GM21423 (cell line): ENCODE data around the gene CAMK1D.

Experiments used
- ATAC-seq: cut with Tn5 transposase; IDR thresholded peaks from one replicate; pipeline ENCODE4 v1.9.1; 2021; ENCODE audit warnings: mild to moderate bottlenecking, moderate library complexity; ENCODE audit not compliant: unreplicated experiment

Gene CAMK1D

DNA sequence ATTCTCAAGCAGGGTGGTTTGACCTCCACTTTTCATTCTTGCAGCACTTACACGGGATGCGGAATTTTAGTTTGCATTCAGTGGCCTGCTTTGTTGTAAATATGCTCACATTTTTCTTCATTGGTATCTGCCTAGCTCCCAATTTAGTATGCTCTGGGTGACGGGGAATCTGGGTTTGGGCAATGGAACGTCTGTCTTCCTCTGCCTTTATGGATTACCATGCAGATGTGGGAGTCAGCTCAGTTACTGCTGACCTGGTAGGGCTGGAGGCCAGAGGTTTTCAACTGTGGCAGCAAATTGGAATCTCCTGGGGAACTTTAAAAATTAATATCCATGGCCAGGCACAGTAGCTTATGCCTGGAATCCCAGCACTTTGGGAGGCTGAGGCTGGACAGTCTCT is 161.6 kb downstream of the CAMK1D start:
- no peak for ATAC-seq

DNA sequence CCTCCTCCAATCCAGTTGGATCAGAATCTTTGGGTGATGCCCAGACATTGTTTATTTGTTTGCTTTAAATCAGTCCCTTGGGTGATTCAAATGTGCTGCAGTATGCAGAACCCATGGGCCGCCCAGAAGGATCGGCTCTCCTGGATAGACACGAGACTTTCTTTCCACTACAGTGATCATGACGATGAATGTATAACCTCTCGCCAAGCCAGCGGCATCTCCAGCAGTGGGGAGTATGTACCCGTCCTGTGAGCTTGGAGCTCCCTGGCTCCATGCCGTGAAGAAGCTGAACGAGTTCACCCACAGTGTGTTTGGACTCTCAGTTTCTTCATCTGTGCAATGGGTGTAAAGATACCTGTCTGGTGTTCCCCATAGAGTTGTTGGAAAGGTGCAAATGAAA is 162.3 kb downstream of the CAMK1D start:
- no peak for ATAC-seq

DNA sequence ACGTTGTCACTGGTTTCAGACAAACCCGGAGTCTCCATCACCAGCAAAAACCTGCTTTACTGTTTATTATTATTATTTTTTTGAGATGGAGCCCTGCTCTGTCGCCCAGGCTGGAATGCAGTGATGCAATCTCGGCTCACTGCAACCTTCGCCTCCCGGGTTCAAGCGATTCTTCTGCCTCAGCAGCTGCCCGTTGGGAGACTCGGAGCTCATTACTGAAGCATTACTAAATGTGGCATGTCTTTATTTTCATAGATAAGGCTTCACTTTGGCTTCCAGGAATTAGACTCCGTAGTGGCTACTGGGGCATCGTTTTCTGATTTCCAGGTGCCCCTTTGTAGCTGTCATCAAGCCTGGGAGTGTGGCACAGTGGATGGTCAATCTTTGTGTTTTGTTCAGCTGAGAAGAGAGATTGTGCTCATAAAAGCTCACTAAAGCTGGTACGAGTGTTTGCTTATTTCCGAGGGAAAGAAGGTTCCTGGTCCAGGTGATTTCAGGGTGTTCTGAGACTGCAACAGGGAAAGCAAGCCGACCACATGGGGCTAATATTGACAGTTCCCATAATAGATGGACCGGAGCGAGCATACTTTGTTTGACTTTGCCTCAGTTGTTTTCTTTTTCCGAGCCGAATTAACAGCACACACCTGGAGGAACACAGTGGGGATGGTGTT is 163.1 kb downstream of the CAMK1D start:
- ATAC-seq, result no peak

DNA sequence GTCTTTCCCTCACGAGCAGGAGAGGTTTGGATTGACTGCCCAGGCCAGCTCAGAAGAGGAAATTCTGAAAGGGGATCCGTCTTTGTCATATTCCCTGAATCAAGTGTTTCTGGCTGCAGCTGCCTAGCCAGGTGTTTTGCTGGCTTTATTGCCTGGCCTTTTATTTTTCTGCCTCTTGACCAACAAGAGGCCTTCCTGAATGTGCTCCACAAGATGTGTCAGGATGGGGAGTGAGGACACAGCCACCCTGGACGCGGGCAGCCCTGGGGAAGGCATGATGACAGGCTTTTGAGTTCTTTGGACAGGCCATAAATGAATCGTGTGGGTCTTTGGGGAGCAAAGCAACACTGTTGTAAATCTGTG is 163.6 kb downstream of the CAMK1D start:
- ATAC-seq, result no peak

DNA sequence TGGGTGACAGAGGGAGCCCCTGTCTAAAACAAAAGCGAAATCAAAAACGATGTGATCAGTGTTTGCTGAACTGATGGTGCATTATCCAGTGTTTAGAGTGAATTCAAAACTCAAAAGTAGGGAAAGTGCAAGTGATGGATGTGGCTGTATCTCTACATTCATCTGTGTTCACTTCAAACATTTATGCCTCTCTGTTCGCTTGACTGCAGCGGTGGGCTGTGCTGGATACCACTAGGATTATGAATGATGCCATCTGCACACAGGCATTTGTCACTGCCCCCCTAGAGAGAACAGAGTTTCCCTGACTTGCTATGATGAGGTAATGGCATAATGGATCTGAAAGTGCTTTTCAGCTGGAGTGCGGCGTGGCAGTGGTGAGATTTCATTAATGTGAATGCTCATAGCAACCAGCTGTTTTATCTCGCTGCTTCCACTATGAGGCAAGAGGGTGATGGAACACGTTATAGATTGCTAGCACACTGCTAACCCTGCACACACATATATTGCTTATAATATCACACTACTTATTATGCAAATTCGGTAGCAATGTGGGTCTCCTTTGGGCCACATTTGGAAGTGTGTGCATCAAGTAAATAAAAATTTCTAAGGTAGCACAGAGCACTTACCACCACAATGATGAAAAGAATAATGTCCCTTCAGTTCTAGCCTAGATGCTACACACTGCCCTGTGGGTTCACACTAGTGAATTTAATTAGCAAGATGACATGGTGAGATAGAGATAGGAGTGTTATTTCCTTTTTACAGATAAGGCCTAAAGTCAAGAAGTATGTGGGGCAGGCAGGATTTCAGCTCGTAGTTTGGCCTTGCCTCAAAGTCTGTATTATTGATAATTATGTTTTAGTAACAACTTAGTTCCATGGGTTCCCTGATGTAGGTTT is 164.7 kb downstream of the CAMK1D start:
- ATAC-seq, result no peak

DNA sequence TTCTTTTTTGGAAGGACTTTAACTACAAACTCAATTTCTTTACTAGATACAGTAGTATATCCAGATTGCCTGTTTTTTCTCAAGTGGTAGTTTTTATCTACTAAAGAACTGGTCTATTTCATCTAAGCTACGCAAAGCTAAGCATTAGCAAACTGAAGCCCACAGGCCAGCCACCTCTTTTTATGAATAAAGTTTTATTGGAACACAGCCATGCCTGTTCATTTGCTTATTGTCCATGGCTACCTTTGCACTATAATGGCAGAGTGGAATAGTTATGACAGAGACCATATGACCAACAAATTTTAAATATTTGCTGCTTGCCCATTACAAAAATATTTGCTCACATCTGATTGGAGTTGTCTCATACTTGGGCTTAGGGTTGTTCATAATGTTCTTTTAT is 168.7 kb downstream of the CAMK1D start:
- no peak for ATAC-seq

DNA sequence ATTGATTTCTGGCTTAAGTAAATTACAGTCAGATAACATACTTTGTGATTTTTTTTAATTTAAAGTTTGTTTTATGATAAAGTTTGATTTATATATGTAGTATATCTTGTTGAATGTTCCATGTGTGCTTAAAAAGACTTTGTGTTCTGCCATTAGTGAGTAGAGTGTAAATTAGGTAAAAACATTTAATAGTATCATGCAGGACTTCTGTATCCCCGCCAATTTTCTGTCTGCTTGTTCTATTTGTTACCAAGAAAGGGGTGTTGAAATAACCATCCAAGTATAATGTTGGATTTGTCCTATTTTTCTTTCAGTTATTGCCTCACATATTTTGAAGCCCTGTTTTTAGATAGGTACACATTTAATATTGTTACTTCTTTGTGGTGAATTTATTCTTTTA is 172.1 kb downstream of the CAMK1D start:
- no peak for ATAC-seq

DNA sequence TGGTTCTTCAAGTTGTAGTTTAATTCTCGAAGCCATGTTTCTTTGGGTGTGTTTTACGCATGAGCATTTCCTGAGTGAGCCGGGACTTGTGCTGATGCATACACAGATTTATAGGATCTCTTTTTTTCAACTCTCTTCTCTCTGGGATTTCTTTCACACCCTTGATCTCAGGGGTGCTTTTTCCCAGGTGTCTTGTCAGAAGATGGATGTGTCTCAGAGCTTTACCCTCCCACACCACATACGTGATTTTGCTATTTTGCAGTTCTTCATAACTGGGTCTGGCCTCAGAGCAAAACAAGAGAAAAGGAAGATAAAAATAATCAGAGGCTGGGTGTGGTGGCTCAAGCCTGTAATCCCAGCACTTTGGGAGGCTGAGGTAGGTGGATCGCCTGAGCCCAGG is 177.0 kb downstream of the CAMK1D start:
- no peak for ATAC-seq

DNA sequence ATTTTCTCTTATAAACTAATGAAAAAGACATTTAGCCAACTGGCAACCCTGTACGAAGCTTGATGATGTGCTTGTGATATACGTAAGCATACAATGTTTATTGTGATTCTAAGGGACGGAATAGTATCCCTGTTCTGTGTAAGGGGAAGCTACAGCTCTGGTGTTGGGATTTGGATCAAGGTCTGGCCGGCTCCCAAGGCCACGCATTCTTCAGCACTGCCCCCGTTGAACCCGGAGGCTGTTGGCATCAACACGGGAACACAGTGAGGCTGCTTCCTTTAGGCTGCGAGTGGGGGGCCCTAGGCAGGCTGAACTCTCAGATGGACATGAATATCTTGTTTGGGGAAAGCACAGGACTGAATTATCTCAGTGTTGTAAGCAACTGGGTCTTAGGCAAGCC is 180.6 kb downstream of the CAMK1D start:
- no peak for ATAC-seq

DNA sequence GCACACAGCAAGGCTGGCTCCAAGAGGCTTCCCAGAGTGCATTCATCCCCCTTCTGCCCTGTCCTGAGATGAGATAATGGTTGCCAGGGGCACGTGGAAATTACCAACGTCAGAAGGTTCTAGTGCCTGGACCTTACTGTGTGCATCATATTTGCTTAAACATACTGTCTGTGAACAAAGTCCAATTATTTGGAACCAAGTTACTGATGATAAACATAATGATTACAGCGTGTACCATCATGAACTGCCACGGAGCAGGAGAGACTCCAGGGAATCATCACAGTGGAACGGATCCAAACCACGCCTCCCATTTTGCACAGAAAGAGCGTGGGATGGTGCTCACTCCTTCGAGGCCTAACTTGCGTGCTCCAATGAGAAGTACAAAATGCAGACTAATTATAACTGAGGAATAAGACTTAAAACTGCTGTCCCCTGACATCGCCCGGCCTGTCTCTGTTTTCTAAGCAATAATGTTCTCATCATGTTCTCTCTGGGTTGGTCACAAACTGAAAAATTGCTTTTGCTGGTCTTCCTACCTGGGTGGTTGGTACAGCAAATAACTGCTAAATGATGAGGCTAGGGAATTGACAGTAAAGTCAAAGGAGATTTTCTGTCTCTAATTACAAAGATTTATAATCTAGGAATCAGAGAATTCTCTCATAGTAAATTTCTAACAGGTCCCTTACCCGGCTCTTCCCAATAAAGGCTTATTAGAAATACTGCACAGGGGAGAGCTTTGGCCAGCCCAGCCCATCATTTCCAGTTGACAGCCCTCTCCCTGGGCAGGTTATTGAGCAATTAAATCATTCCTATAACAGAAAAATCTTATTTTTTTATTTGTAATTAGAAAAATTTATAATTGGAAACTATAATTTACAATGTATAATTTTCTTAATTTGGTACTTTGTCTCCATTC is 182.2 kb downstream of the CAMK1D start:
- ATAC-seq, result no peak

DNA sequence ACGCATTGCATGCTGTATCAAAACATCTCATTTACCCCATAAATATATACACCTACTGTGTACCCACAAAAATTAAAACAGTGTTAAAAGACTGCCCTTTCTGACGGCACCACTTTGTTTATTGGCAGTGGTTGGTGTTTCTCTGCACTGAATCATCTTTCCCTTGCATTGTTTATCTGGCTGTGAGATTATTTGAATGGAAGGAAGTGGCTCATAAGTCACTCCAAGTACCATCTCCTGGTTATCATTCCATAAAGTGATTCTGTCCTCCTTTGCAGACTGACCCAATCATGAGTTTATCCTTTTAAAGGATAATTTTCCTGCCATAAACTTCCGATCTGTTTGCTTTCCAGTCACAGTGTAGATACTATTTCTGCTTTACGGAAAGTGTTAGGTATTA is 183.8 kb downstream of the CAMK1D start:
- no peak for ATAC-seq

DNA sequence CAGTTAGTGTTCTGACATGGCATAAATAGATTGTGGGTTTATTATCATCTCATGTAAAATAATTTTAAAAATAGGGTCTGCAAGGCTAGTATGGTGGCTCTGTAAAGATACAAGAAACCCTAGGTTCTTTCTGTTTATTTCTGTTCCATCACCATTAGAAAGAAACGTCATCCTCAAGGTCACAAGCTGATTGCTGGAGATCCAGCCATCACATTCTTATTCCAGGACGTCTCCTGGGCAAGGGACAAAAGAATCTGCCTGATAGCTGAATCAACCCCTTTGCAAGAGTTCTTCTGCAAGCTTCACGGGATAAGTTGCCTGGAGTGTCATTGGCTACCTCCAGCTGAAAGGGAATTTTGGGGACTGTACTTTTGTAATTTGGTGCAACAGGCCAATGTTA is 184.4 kb downstream of the CAMK1D start:
- ATAC-seq, result no peak

DNA sequence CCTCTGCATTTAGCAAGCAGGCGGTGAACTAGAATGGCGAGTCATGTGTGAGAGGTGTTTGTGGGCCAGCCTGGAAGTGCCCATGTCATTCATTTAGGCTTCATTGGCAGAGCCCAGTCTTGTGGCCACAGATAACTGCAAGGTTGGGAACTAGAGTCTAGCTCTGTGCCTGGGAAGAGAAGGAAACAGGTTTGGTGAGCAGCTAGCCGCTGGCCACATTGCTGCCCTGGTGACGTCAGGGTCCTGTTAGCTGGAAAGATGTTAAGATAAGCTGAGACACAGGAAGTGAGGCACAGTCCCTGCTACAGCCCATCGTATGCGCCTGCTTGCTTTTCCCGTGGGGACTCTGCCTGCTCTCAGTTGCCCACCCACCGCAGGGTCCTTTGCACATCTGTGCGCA is 185.5 kb downstream of the CAMK1D start:
- no peak for ATAC-seq

DNA sequence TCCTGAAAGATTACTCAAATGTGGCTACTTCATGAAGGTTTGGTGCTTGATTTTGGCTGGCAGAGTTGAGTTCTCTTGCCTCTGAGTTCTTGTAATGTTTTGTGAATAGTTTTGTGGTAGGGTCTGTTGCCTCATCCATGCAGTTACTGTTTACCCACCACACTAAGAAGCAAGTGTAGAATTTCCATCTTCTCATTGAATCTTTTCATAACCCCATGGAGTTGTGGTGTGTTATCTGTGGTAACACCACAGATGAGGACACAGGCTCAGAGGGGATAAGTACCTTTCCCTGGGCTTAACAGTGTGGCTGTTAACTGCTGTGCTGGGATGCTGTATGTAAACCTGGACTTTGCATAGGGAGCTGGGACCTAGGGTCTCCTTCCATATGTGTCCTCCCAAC is 186.3 kb downstream of the CAMK1D start:
- ATAC-seq, result no peak

DNA sequence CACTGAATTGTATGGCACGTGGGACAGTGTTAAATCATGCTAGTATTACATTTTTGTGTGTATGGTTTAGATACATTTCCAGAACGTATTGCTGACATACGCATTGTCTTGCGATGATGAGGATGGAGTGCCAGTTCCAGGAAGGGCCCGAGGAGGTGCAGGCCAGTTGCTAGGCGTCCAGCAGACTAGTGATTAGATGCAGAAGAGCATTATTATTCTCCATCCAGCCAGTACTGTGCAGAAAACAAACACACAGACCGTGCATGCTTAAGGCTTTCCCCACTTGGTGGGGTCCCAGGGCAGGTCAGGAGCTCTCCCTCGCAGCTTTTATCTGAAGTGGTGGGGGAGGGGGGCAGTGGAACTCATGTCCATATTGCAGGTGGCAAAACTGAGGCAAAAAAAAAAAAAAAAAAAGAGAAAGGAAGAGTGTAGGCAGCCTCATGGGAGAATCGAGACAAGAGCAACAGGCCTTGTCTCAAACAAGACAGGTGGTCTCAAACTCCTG is 189.2 kb downstream of the CAMK1D start:
- no peak for ATAC-seq

DNA sequence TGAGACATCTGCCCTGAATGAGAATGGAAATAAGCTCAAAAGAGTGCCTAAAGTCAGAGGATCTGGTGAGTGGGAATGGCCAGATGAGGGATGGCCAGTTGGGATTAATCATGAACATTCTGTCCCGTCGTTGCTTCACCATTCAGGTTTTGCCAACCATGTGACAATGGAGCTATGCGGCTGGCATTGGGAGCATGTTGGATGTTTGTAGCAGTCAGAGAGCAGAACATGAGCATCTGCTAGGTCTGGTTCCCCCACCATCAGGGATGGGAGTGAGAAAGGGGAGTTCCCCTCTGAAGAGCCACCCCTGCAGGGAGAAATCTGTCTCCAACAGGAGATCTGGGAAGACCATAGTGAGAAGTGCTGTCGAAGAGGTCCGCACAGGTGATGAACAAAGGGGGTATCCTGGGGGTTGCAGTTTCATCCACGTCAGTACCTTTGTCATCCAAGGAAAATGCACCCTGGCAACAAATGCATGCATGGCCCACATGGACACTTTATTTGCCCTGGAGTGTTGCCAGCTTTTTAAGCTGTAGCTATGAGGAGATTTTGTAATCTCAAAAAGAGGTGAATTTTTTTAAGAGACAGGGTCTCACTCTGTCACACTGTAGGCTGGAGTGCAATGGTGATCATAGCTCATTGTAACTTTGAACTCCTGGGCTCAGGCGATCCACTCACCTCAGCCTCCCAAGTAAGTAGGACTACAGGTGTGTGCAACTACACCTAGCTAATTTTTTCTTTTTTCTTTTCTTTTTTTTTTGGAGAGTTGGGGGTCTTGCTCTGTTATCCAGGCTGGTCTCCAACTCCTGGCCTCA is 190.2 kb downstream of the CAMK1D start:
- ATAC-seq, result no peak

DNA sequence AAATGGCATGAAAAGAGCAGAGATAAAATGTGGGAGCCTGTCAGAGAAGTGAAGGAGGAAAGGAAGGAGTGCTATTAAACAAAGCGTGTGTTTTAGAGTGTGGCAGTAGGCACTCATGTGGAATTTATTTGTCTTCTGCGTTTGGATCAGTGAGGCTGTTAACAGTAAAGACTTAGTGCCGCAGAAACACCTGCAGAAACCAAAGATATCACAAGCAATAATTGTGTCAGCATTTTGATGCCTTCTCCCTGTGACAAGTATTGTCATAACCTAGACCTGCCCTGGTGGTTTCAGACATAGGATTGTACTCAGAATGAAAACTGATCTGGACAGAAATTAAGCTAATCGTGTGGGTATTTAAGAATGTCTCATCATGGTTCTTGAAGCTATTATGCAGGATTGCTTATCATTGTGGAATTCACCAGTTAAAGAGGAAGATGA is 191.0 kb downstream of the CAMK1D start:
- no peak for ATAC-seq

DNA sequence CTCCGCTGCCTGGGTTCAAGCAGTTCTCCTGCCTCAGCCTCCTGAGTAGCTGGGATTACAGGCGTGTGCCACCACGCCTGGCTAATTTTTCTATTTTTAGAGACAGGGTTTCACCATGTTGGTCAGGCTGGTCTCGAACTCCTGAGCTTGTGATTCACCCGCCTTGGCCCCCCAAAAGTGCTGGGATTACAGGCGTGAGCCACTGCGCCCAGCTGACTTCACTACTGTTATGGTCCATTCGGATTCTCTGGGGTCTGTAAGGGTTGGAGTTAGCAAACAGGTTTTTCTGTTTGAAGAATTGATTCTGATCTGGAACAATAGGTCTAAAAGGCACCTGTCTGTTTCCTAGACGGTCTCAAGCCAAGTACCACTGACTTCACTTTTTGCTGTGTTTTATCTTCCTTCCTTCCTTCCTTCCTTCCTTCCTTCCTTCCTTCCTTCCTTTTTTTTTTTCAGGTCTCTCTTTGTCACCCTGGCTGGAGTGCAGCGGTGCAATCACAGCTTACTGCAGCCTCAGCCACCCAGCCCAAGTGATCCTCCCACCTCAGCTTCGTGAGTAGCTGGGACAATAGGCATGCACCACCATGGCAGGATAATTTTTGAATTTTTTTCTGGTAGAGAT is 192.2 kb downstream of the CAMK1D start:
- ATAC-seq, result no peak

DNA sequence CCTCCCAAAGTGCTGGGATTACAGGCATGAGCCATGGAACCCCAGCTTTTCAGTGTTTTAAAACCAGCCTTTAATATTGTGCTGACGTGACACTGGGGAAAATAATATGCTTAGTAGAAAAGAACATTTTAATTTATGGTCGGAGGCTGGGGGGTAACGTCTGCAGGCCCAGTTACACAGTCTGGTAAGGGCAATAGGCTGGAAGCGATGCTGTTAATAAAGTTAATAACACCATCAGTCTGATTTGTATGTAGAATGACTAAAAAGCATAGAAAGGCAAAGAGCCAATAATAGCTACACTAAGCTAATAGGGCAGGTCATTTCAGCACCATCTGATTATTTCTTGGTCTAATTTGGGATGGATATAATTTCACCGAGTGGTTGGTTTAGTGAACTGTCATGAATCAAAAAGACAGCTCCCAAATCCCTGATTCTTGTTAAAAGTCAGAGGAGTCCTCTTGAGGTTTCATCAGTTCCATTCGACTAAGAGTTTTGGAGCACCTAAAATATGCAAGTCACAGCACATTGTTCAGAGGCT is 192.9 kb downstream of the CAMK1D start:
- ATAC-seq, result no peak

DNA sequence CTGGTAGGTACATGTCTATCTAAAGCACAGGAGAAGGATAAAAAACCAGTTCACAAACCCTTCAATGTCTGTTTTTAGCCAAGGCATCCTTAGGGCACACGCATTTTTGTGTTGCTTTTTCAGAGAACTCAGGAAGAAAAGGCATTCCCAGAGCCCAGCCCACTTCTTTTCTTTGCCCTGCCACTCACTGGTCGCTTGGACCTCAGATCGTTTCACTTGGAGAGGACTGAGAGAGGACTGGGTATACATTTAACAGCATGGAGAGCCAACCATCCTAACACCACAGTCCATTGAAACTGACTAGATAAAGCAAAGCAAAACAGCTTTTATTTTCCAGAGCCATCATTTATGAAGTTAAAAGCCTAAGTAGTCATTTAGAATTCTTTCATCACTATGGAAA is 194.2 kb downstream of the CAMK1D start:
- no peak for ATAC-seq
